BLaER1 (cell line): ENCODE measurements around the gene MSRB1.

Experiments used
- H3K27ac ChIP-seq: shearing (Covaris generic); formaldehyde crosslinking; 2 replicates; pipeline ENCODE4 v1.8.1; 2022
- H3K27me3 ChIP-seq: shearing (Covaris generic); formaldehyde crosslinking; 2 replicates; pipeline ENCODE4 v1.8.1; 2022
- H3K36me3 ChIP-seq: shearing (Covaris generic); formaldehyde crosslinking; 2 replicates; pipeline ENCODE4 v1.8.1; 2022
- H3K4me1 ChIP-seq: shearing (Covaris generic); formaldehyde crosslinking; 2 replicates; pipeline ENCODE4 v1.8.1; 2022
- H3K4me2 ChIP-seq: shearing (Covaris generic); formaldehyde crosslinking; 2 replicates; pipeline ENCODE4 v1.8.1; 2022
- H3K4me3 ChIP-seq: shearing (Covaris generic); formaldehyde crosslinking; 2 replicates; pipeline ENCODE4 v1.8.1; 2022
- H3K9ac ChIP-seq: shearing (Covaris generic); formaldehyde crosslinking; 2 replicates; pipeline ENCODE4 v1.8.1; 2022
- H3K9me3 ChIP-seq: shearing (Covaris generic); formaldehyde crosslinking; 2 replicates; pipeline ENCODE4 v1.8.1; 2022
- H4K20me1 ChIP-seq: shearing (Covaris generic); formaldehyde crosslinking; 2 replicates; pipeline ENCODE4 v1.8.1; 2022
- Cebpa-rat ChIP-seq: shearing (Covaris generic); IDR thresholded peaks from 2 replicates; pipeline ENCODE4 v1.8.1; 2022

MSRB1 gene

DNA sequence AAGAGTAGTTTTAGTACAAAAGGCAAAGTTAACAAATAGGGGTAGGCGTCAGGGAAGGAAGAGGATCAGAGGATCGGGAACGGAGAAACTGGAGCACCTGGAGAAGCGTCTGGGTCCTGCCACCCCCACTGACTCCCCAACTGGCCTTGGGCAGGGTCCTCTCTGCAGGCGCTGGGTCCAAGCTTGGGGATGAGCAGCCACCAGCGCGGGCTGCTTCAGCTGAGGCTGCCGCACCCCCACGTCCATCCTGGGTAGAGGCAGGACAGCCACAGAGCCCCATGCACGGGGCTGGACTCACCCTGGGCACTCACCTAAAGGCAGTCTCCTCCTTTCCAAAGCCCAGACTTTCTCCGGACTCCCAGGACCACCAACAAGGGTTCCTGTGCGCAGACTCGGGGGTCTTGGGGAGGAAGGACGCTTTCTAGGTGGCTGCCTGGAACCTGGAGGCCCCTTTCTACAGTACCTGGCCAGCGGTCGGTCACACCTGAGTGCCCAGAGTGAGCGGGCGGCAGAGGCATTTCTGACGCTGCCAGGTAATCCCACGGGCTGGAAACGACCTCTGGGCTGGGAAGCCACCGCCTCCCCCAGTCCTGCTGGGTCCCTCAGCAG is 25.8 kb downstream of the MSRB1 start:
- H3K36me3 ChIP-seq, result no peaks in the 10 kb centered on the region
- H4K20me1 ChIP-seq, result peaks cover 40% of the 10 kb centered on the region; the same call in 1 of the 2 replicates
- H3K4me3 ChIP-seq, result no peak overlapping the region
- H3K27ac ChIP-seq, result no peak overlapping the region
- no peak overlapping the region for H3K4me2 ChIP-seq
- H3K9me3 ChIP-seq, result no peaks in the 10 kb centered on the region
- peaks cover 92% of the 10 kb centered on the region for H3K27me3 ChIP-seq
- no peaks in the 10 kb centered on the region for H3K4me1 ChIP-seq
- no peak overlapping the region for H3K9ac ChIP-seq
- no peak for TF ChIP-seq Cebpa-rat

DNA sequence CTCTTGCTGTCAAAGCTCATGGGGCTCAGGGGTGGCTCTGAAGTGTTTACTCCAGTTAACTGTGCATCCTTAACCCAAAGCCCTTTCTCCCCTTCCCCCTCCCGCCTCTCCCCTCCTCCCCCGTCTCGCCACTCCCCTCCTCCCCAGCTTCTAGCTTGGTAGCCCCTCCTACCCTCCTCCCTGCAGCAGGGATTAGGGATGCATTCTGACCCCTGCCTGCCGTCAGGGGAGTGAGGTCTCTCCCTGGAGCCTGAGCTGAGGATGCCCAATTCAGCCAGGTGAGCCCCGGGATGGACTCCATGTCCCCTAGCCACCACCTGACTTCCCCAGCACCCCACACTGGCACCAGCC is 26.4 kb downstream of the MSRB1 start:
- H3K27me3 ChIP-seq, result peaks cover 87% of the 10 kb centered on the region

DNA sequence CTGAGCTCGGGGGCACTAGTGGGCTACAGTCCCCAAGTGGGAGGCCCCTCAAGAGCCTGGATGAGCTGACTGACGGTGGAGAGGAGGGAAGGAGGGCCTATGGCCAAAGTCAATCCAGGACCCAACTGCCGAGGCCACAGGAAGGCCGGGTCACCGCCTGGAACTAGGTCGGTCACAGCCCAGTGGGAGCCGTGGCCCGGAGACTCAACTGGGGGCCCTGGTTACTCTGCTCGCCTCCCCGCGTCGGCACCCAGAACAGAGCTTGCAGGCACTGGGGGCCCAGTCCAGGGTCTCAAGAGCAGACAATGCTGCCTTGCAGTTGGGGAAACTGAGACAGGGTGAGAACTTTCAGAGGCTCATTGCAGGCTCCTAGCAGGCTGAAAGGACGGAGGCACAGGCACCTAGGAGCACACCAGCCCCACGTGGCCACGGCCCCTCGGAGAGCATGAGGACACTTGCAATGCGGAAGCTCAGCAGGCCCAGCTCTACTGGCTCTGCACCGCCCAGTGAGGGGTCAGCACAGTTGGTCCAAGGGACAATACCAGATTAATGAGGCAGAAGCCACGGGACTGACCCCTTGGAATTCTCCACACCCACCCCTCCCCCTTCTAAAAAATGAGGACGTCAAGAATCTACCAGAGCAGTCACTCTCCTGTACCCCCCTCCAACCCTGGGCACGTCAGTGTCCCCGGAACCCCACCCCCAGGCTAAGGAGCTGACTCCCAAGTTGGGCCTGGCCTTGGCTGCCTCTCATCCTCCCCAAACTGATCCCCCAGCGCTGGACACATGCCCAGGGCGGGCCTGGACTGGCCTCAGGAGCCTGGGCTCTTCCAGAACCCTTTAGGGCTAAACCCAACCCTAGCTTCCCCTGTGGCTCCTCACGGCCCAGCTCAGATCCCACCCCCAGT is 27.0 kb downstream of the MSRB1 start:
- no peak overlapping the region for H3K4me2 ChIP-seq
- H3K27me3 ChIP-seq, result peaks cover 81% of the 10 kb centered on the region
- H4K20me1 ChIP-seq, result peaks cover 40% of the 10 kb centered on the region; the same call in 1 of the 2 replicates
- H3K9ac ChIP-seq, result no peak overlapping the region
- no peaks in the 10 kb centered on the region for H3K9me3 ChIP-seq
- no peaks in the 10 kb centered on the region for H3K4me1 ChIP-seq
- H3K27ac ChIP-seq, result no peak overlapping the region
- no peak overlapping the region for H3K4me3 ChIP-seq
- no peak for TF ChIP-seq Cebpa-rat
- no peaks in the 10 kb centered on the region for H3K36me3 ChIP-seq

More for the DNA sequence above, 26.4 kb downstream of the MSRB1 start:
- H4K20me1 ChIP-seq, result peaks cover 40% of the 10 kb centered on the region; the same call in 1 of the 2 replicates
- TF ChIP-seq Cebpa-rat, result no peak
- H3K27ac ChIP-seq, result no peak overlapping the region
- no peaks in the 10 kb centered on the region for H3K9me3 ChIP-seq
- no peaks in the 10 kb centered on the region for H3K36me3 ChIP-seq
- no peak overlapping the region for H3K4me2 ChIP-seq
- H3K9ac ChIP-seq, result no peak overlapping the region
- no peaks in the 10 kb centered on the region for H3K4me1 ChIP-seq
- H3K4me3 ChIP-seq, result no peak overlapping the region

DNA sequence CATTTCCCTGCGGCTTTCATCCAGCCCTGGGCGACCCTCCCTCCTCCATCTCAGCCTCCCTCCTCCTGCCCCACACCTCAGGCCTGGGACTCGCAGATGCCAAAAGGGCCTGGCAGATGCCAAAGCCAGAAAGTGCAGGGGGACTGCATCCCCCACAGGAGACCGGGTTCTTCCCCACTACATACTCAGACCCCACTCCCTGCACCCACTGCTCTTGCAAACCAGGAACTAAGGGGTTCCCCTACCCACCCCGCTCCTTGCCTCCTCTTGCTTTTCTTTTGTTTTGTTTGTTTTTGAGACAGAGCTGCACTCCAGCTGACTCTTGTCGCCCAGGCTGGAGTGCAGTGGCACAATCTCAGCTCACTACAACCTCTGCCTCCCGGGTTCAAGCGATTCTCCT is 28.0 kb downstream of the MSRB1 start:
- Histone ChIP-seq H3K4me2 (no peak overlapping the region), H3K36me3 (no peaks in the 10 kb centered on the region), H3K4me1 (no peaks in the 10 kb centered on the region), H3K27ac (no peak overlapping the region), H4K20me1 (peaks cover 33% of the 10 kb centered on the region; the same call in 1 of the 2 replicates), H3K4me3 (no peak overlapping the region), H3K9ac (no peak overlapping the region), H3K9me3 (no peaks in the 10 kb centered on the region), H3K27me3 (peaks cover 71% of the 10 kb centered on the region)
- no peak for TF ChIP-seq Cebpa-rat

DNA sequence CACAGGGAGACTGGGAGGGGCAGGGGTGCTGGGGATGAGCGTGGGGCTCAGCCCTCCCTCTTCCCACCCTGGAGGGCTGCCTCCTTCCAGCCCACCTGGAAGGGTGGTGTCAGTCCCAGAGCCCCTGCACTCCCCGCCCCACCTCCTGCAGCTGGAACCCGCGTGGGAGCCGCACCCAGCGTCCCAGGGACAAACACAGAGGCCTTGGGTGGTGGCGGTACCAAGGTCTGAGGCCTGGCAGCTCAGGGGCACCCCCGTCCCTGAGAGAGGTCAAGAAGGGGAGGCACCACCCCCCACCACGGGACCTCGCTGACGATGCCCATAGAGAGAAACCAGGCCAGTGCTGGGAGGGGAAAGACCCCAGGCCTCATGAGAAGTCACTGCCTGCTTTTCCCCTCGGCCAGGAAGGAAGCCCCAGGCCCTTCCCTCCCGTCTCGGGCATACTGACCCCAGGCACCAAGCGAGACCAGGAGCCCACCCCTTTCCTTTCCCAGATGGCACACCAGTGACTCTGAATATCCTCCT is 28.9 kb downstream of the MSRB1 start:
- no peaks in the 10 kb centered on the region for H3K36me3 ChIP-seq
- no peaks in the 10 kb centered on the region for H3K9me3 ChIP-seq
- no peak overlapping the region for H3K4me2 ChIP-seq
- TF ChIP-seq Cebpa-rat, result no peak
- no peak overlapping the region for H3K9ac ChIP-seq
- H4K20me1 ChIP-seq, result peaks cover 24% of the 10 kb centered on the region; the same call in 1 of the 2 replicates
- no peaks in the 10 kb centered on the region for H3K4me1 ChIP-seq
- H3K27ac ChIP-seq, result no peak overlapping the region
- peaks cover 67% of the 10 kb centered on the region for H3K27me3 ChIP-seq
- H3K4me3 ChIP-seq, result no peak overlapping the region

DNA sequence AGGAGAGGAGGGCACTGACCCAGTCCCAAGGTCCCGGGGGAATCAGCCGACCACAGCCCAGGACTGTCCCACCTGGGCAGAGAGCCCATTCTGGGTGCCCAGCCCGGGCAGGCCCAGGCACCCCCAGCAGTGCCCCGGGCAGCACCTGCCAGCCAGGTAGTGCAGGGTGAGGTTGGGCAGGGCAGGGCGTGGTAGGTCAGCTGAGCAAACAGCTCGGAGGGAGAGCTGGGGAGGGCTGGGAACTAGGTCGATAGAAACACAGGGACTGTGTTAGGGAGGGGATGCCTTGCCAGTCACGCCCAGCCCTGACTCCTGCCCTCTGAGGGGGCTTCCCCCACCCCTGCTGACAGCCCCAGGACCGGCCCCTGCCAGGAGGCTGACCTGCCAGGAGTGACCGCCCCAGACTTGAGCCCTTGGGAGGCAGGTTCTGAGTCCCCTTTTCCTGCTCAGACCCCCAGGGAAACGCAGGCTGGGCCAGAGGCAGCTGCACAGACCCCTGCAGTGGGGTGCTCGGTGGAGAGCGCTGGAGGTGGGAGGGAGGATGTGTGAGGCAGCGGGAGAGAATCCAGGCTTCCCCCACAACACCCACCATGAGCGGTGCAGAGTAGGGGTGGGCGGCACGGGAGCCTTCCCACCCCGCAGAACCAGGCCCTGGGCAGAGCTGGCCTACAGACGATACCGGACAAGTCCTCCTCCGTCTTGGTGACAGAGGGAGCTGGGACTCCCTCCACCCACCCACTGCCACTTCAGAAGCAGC is 29.5 kb downstream of the MSRB1 start:
- peaks cover 18% of the 10 kb centered on the region; the same call in 1 of the 2 replicates for H4K20me1 ChIP-seq
- no peaks in the 10 kb centered on the region for H3K36me3 ChIP-seq
- no peak overlapping the region for H3K9ac ChIP-seq
- peaks cover 67% of the 10 kb centered on the region for H3K27me3 ChIP-seq
- H3K4me1 ChIP-seq, result no peaks in the 10 kb centered on the region
- H3K27ac ChIP-seq, result no peak overlapping the region
- H3K4me2 ChIP-seq, result no peak overlapping the region
- no peaks in the 10 kb centered on the region for H3K9me3 ChIP-seq
- no peak overlapping the region for H3K4me3 ChIP-seq
- TF ChIP-seq Cebpa-rat, result no peak

DNA sequence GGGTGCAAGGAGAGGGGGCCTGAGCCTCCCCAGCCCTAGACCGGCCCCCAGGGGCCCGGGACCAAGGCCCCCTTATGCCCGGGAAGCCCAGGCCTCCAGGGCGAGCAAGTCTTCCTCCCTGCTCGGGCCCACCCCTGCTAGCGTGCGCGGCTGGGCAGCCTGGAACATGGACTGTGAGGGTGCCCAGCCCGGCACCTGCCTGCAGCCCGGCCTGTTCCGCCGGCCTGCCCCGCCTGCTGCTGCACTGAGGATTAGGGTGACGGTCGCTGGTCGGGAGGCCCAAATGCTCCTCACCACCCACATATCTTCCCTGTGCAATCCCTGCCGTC is 30.8 kb downstream of the MSRB1 start:
- Histone ChIP-seq H3K4me1 (no peaks in the 10 kb centered on the region; the same call in 1 of the 2 replicates), H3K27ac (no peak overlapping the region), H3K27me3 (peaks cover 67% of the 10 kb centered on the region), H3K36me3 (no peaks in the 10 kb centered on the region), H3K4me2 (no peak overlapping the region), H3K4me3 (no peak overlapping the region), H4K20me1 (peaks cover 11% of the 10 kb centered on the region; the same call in 1 of the 2 replicates), H3K9ac (no peak overlapping the region), H3K9me3 (no peaks in the 10 kb centered on the region)
- no peak for TF ChIP-seq Cebpa-rat

DNA sequence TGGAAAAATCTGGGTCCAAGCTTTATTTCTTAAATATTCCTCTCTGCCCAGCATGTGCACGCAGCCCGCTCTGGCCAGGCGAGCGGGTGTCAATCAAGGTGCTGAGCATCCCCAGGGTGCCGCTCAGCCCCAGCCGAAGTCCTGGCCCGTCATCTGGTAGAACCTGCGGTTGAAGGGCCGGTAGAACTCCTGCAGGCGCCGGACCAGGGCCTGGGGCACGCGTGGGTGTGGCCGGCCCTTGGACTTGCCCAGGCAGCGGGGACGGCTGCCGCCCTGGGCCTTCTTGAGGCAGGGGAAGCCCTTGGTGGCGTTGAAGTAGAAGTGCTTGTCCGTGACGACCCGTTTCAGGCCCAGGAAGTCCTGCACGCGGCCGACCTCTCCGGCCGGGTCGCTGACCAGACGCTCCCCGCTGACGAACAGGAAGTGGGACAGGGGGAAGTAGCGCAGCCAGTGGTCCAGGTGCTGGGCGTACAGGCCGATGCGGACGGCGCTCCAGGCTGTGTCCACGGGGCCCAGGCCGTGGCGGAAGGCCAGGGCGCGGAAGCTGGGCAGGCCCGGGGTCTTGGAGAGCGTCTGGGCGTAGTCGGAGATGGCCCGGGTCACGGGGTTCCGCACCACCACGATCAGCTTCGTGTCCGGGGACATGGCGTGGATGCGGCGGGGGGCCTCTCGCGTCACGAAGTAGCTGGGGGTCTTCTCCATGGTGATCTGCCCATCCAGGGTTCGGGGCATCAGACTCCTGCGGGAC is 31.4 kb downstream of the MSRB1 start:
- Histone ChIP-seq H4K20me1 (peaks cover 6% of the 10 kb centered on the region; the same call in 1 of the 2 replicates), H3K4me3 (no peak overlapping the region), H3K9ac (no peak overlapping the region), H3K27me3 (peaks cover 67% of the 10 kb centered on the region), H3K4me2 (no peak overlapping the region), H3K36me3 (no peaks in the 10 kb centered on the region), H3K27ac (no peak overlapping the region), H3K4me1 (no peaks in the 10 kb centered on the region; the same call in 1 of the 2 replicates), H3K9me3 (no peaks in the 10 kb centered on the region)
- no peak for TF ChIP-seq Cebpa-rat

DNA sequence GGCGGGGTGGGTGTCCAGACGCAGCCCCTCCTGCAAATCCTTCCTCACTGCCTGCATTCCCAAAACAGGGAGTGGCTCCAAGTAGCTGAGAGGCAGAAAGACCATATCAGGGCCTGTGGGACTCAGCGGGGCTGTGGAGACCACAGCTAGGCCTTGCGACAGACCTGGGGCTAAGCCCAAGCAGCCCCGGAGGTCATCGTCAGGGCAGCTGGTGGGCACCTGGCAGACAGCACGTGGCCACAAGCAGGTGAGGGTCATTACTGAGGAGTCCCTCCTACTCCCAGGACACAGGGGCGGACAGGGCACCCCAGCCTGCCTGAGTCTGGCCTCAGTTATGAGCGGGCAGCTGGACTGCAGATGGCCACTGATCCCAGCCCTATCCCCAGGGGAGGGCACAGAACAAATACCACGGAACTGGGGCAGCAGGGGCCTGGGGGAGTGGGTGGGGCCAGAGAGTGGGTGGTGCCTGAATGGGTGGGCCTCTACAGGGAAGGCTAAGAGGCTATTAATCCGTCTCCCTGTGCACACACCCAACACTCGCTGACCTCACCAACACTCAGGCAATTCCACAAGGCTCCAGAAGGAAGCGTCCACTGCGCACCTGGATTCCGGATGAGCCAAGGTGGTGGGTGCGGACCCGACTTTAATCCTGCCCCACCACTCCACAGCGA is 33.3 kb downstream of the MSRB1 start:
- no peak overlapping the region for H3K9ac ChIP-seq
- H3K27me3 ChIP-seq, result peaks cover 54% of the 10 kb centered on the region
- H3K9me3 ChIP-seq, result no peaks in the 10 kb centered on the region
- no peaks in the 10 kb centered on the region for H4K20me1 ChIP-seq
- no peaks in the 10 kb centered on the region for H3K36me3 ChIP-seq
- peaks cover 7% of the 10 kb centered on the region for H3K4me1 ChIP-seq
- H3K27ac ChIP-seq, result no peak overlapping the region
- no peak overlapping the region for H3K4me2 ChIP-seq
- H3K4me3 ChIP-seq, result no peak overlapping the region
- TF ChIP-seq Cebpa-rat, result no peak
